KMS-11 (cell line): ENCODE data around the gene POLR2L.
A peak's percentile ranks its signal among the peaks of the same experiment; 100 is the strongest.

Source experiments
- H2AFZ ChIP-seq: fragments of 200-600 bp; sonication (generic); 2 replicates; pipeline ENCODE4 v1.6.1; 2016; ENCODE audit warnings: antibody characterized with exemption, mixed run types, low read depth
- H3K27ac ChIP-seq: fragments of 200-600 bp; sonication (generic); 2 replicates; pipeline ENCODE4 v1.6.1; 2016; ENCODE audit warnings: mild to moderate bottlenecking, mixed run types
- H3K27me3 ChIP-seq: fragments of 200-600 bp; sonication (generic); 2 replicates; pipeline ENCODE4 v1.6.1; 2017; ENCODE audit warnings: mild to moderate bottlenecking, low read depth, mixed run types, moderate library complexity; ENCODE audit not compliant: insufficient read depth
- H3K36me3 ChIP-seq: fragments of 200-600 bp; sonication (generic); 2 replicates; pipeline ENCODE4 v1.6.1; 2017; ENCODE audit warnings: mild to moderate bottlenecking, mixed run types; ENCODE audit not compliant: insufficient read depth
- H3K4me1 ChIP-seq: fragments of 200-600 bp; sonication (generic); 2 replicates; pipeline ENCODE4 v1.6.1; 2016; ENCODE audit warnings: mild to moderate bottlenecking, low read depth, mixed run types; ENCODE audit not compliant: poor library complexity, severe bottlenecking
- H3K4me2 ChIP-seq: fragments of 200-600 bp; sonication (generic); 2 replicates; pipeline ENCODE4 v1.7.0; 2016; ENCODE audit warnings: mild to moderate bottlenecking, mixed run types
- H3K4me3 ChIP-seq: fragments of 200-600 bp; sonication (generic); IDR thresholded peaks from 2 replicates; pipeline ENCODE4 v1.6.1; 2017; ENCODE audit warnings: low read depth, low read length, mixed read lengths; ENCODE audit not compliant: insufficient read depth
- H3K79me2 ChIP-seq: fragments of 200-600 bp; sonication (generic); 2 replicates; pipeline ENCODE4 v1.6.1; 2016; ENCODE audit warnings: low read depth, mixed run types; ENCODE audit not compliant: insufficient read depth
- H3K9ac ChIP-seq: fragments of 200-600 bp; sonication (generic); 2 replicates; pipeline ENCODE4 v1.6.1; 2016; ENCODE audit warnings: mild to moderate bottlenecking, mixed run types
- H4K20me1 ChIP-seq: fragments of 200-600 bp; sonication (generic); 2 replicates; pipeline ENCODE4 v1.6.1; 2016; ENCODE audit warnings: mild to moderate bottlenecking, mixed run types; ENCODE audit not compliant: insufficient read depth
- CTCF ChIP-seq: fragments of 200-600 bp; sonication (generic); conservative IDR thresholded peaks from 2 replicates; pipeline ENCODE4 v1.6.1; 2017; ENCODE audit warnings: low read depth, mild to moderate bottlenecking, antibody characterized with exemption, low read length, moderate library complexity, mixed read lengths

Gene POLR2L

DNA sequence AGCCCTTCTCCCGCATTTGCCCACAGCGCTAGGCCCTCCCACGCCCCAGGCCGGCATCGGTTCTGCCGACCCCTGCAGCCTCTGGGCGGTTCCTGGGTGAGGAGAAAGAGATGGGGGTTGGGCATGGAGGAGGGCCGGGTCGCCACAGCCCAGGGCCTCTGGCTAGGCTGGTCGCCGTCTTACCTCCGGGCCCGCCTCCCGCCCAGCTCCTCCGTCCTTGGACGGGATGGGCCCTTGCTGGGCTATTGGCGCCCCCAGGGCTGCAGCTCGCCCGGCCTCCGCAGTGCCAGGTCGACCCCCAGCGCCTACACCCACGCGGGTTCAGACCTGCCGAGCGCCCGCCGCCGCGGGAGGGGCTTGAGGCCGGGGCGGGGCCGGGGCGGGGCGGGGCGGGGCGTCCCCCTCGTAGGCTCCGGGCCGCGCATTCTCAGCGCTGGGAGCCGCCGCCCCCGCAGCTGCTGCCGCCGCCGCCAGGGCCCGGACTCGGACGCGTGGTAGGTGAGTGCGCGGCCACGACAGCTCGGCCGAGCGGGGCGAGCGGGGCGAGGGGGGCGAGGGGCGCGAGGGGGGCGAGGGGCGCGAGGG is 9.7 kb downstream of the POLR2L start, which contains the start of gene CD151:
Gene CD151, plus strand, starts transcription at position 424 of the 585 bp plus-strand sequence. CDS start 3,118 bp downstream, outside the sequence.
- Histone ChIP-seq H3K27me3 (peaks cover 35% of the 10 kb centered on the region), H3K4me1 (peaks cover 51% of the 10 kb centered on the region), H3K79me2 (no peaks in the 10 kb centered on the region), H2AFZ (peak within 1 kb of the TSS; percentile 26; the same call in 1 of the 2 replicates), H4K20me1 (no peaks in the 10 kb centered on the region), H3K4me3 (no peak within 1 kb of the TSS), H3K9ac (peak within 1 kb of the TSS; percentile 49; the same call in 1 of the 2 replicates), H3K36me3 (no peaks in the 10 kb centered on the region), H3K27ac (no peak within 1 kb of the TSS), H3K4me2 (peak within 1 kb of the TSS; percentile 68)
- TF ChIP-seq CTCF, result no peak

DNA sequence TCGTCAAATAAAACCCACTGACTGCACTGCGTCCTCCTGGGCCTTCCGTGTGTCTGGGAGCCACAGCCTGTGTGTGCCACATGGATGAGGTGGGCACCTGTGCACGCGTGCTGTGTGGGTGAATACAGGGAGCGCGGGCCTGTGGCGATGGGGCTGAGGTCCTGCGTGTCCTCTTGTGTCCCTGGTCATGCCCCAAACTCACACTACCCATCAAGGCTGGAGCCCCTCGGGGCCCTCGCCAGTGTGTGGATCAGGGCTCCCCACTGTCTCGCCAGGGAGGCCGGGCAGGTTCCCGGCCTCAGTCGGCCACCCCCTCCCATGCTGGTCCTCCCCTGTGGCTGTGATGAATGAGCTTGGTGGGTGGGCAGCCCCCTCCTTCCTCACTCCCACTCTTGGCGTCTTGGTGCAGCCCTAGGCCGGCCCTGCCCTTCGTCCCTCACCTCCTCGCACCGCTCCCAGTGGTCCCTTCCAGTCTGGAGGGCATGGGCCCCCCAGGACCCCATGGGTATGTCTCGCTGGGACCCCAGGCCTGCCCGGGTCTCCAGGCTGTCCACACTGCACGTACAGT is 10.3 kb downstream of the POLR2L start:
- H4K20me1 ChIP-seq, result no peaks in the 10 kb centered on the region
- peak overlapping the region; percentile 66; the same call in 1 of the 2 replicates for H3K4me2 ChIP-seq
- H3K4me3 ChIP-seq, result no peak overlapping the region
- H3K9ac ChIP-seq, result no peak overlapping the region
- H3K27ac ChIP-seq, result no peak overlapping the region
- TF ChIP-seq CTCF, result no peak
- no peaks in the 10 kb centered on the region for H3K36me3 ChIP-seq
- 0 out of 2 replicates have a peak overlapping the region, but pooled peaks have one; percentile 26 for H2AFZ ChIP-seq
- H3K79me2 ChIP-seq, result no peaks in the 10 kb centered on the region
- H3K4me1 ChIP-seq, result peaks cover 54% of the 10 kb centered on the region
- H3K27me3 ChIP-seq, result peaks cover 35% of the 10 kb centered on the region

DNA sequence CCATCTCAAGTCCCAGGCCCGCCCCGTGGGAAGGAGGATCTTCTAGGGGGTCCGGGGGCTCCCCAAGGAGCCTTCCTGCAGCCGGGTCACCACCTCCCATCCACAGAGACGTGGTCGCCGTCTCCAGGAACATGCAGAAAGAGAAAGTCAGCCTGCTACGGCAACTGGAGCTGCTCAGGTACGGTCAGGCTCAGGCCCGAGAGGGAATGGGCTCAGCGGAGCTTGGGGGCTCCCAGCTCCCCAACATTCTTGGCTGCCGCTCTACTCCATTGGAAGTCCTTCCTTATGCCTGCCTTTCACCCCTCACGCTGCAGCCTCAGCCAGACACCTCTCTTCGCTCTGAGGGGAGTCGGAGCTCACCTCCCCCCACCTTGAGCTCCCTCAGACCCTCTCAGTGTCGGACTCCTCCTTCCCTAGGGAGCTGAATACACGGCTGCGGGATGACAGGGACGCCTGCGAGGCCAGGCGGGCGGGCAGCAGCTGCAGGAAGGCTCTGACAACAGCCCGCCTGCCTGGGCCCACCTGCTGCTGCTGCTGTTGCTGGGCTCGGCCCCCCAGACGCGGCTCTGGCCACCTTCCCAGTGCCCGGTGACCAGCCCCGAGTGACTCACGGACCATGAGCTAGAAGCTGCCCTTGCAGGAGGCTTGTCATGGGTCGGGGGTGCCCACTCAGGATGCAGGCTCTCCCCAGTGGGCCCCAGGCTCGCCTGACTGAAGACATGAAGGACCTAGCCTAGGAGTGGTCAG is 11.0 kb downstream of the POLR2L start:
- H3K4me2 ChIP-seq, result peak overlapping the region; percentile 69; the same call in 1 of the 2 replicates
- no peak overlapping the region for H3K4me3 ChIP-seq
- TF ChIP-seq CTCF, result no peak
- H3K9ac ChIP-seq, result no peak overlapping the region
- no peaks in the 10 kb centered on the region for H3K36me3 ChIP-seq
- H3K79me2 ChIP-seq, result no peaks in the 10 kb centered on the region
- no peak overlapping the region for H3K27ac ChIP-seq
- no peaks in the 10 kb centered on the region for H4K20me1 ChIP-seq
- peaks cover 35% of the 10 kb centered on the region for H3K27me3 ChIP-seq
- H2AFZ ChIP-seq, result no peak overlapping the region
- H3K4me1 ChIP-seq, result peaks cover 60% of the 10 kb centered on the region

DNA sequence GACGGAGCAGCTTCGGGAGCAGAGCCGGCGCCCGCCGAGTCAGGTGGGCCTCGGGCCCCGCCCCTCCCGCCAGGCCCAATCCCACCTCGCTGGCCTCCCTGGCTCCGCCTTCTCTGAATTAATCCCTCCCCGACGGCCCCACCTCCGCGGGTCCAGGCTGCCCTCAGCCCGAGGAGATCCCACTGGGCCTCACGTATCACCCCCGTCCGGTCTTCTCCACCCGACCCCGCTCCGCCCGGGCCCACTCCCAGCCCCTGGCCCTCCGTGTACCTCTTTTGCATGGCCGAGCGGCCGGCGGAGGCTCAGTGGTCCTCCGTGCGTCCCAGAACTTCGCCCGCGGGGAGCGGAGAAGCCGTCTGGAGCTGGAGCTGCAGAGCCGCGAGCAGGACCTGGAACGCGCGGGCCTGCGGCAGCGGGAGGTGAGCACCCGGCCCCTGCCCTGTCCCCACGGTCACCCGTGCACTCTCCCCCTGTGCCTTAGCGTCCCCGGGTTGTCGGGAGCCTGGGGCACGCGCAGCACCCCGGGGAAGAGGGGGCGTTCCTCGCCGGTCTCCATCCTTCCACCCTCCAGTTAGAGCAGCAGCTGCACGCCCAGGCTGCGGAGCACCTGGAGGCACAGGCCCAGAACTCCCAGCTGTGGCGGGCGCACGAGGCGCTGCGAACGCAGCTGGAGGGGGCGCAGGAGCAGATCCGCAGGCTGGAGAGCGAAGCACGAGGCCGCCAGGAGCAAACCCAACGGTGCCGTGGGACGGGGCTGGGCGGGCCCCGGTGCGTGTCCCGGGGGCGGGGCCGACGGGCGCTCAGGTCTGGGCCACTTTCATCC is 11.8 kb downstream of the POLR2L start:
- H3K36me3 ChIP-seq, result no peaks in the 10 kb centered on the region
- H3K27ac ChIP-seq, result no peak overlapping the region
- no peak overlapping the region for H3K4me3 ChIP-seq
- peaks cover 35% of the 10 kb centered on the region for H3K27me3 ChIP-seq
- peak overlapping the region; percentile 99 for H3K4me2 ChIP-seq
- peaks cover 64% of the 10 kb centered on the region for H3K4me1 ChIP-seq
- no peaks in the 10 kb centered on the region for H3K79me2 ChIP-seq
- no peaks in the 10 kb centered on the region for H4K20me1 ChIP-seq
- H2AFZ ChIP-seq, result peak overlapping the region; percentile 60
- no peak for TF ChIP-seq CTCF
- no peak overlapping the region for H3K9ac ChIP-seq
